Caco-2 (cell line): ENCODE results near the gene ERGIC1. TPM values are rescaled to one million over a fixed set of nuclear protein-coding genes. Genes with fewer than 3 reads are reported as not detected.
A peak's percentile ranks its signal among the peaks of the same experiment; 100 is the strongest.

ENCODE experiments used
- BruUV-seq: library from RNA; stranded (reverse); fragments of 400-500 nt; replicated peaks from 2 replicates; lab custom pipeline; 2021; lab: Mats Ljungman, UMichigan
- CTCF ChIA-PET: fragments of 300-600 bp; sonication (Branson Sonifier 250); formaldehyde crosslinking; loops from one replicate; lab custom pipeline; 2022; ENCODE audit warnings: antibody characterized with exemption; lab: Charles Lee
- POLR2A ChIA-PET: fragments of 300-600 bp; sonication (Branson Sonifier 250); formaldehyde crosslinking; loops from one replicate; lab custom pipeline; 2022; ENCODE audit warnings: antibody characterized with exemption; lab: Charles Lee
- DNase-seq, 2 experiments: peaks; one replicate each; pipeline versions ENCODE4 v3.0.0 to v3.0.0-alpha.2; 2020 to 2022
- H3K27me3 ChIP-seq: replicated peaks from 2 replicates; pipeline ENCODE4 v1.6.0; 2011; ENCODE audit warnings: low read length; ENCODE audit not compliant: control insufficient read depth, insufficient read depth
- H3K36me3 ChIP-seq: 2 replicates; pipeline ENCODE4 v1.5.1; 2011; ENCODE audit warnings: low read length; ENCODE audit not compliant: control insufficient read depth, insufficient read depth
- H3K4me1 ChIP-seq: fragments of 250-450 bp; sonication (Bioruptor Pico); 2 replicates; pipeline ENCODE4 v1.5.1; 2020; ENCODE audit warnings: mild to moderate bottlenecking
- H3K4me3 ChIP-seq: 2 replicates; pipeline ENCODE4 v1.5.1; 2011; ENCODE audit warnings: low read depth, mild to moderate bottlenecking, control low read depth, low read length
- H3K9me3 ChIP-seq: fragments of 250-450 bp; sonication (Bioruptor Pico); 2 replicates; pipeline ENCODE4 v1.5.1; 2020; ENCODE audit warnings: mild to moderate bottlenecking, moderate library complexity
- H3K27ac Mint-ChIP-seq: one replicate; pipeline ENCODE4 v1.8.0; 2022; ENCODE audit warnings: mixed read lengths; ENCODE audit not compliant: unreplicated experiment
- H3K27me3 Mint-ChIP-seq: one replicate; pipeline ENCODE4 v1.8.0; 2022; ENCODE audit warnings: mixed read lengths; ENCODE audit not compliant: insufficient read depth, unreplicated experiment
- H3K36me3 Mint-ChIP-seq: one replicate; pipeline ENCODE4 v1.8.0; 2022; ENCODE audit warnings: mild to moderate bottlenecking, mixed read lengths; ENCODE audit not compliant: insufficient read depth, unreplicated experiment
- H3K4me1 Mint-ChIP-seq: one replicate; pipeline ENCODE4 v1.8.0; 2022; ENCODE audit warnings: low read depth, mixed read lengths; ENCODE audit not compliant: unreplicated experiment
- H3K4me3 Mint-ChIP-seq: one replicate; pipeline ENCODE4 v1.8.0; 2022; ENCODE audit warnings: mild to moderate bottlenecking, moderate library complexity, mixed read lengths; ENCODE audit not compliant: unreplicated experiment
- H3K9me3 Mint-ChIP-seq: one replicate; pipeline ENCODE4 v1.8.0; 2022; ENCODE audit warnings: mixed read lengths; ENCODE audit not compliant: unreplicated experiment
- CTCF ChIP-seq, 2 experiments: fragments of 200-600 bp in 1 of 2; IDR thresholded peaks; 1 replicate in 1 of 2; 2 replicates in 1 of 2; pipeline versions ENCODE4 v1.5.1 to v1.8.0; 2011 to 2022; ENCODE audit warnings: antibody characterized with exemption in 1 of 2, control low read depth in 1 of 2, inconsistent platforms in 1 of 2, low read depth in 1 of 2, low read length in 1 of 2, mild to moderate bottlenecking in 1 of 2, moderate library complexity in 1 of 2; ENCODE audit not compliant: insufficient read depth in 1 of 2, severe bottlenecking in 1 of 2, unreplicated experiment in 1 of 2
- intact Hi-C: fragments of 100-400 bp; cut with micrococcal nuclease; formaldehyde crosslinking; loops from one replicate; pipeline ENCODE4 v1.10.0; 2022; ENCODE audit not compliant: unreplicated experiment
- total RNA-seq: library from RNA; stranded (reverse); gene quantifications from 2 replicates; pipeline ENCODE4 v1.2.3, GENCODE V29; 2022

ERGIC1 gene
- total RNA-seq, 1 experiment from 2014 or later: 161 TPM

DNA sequence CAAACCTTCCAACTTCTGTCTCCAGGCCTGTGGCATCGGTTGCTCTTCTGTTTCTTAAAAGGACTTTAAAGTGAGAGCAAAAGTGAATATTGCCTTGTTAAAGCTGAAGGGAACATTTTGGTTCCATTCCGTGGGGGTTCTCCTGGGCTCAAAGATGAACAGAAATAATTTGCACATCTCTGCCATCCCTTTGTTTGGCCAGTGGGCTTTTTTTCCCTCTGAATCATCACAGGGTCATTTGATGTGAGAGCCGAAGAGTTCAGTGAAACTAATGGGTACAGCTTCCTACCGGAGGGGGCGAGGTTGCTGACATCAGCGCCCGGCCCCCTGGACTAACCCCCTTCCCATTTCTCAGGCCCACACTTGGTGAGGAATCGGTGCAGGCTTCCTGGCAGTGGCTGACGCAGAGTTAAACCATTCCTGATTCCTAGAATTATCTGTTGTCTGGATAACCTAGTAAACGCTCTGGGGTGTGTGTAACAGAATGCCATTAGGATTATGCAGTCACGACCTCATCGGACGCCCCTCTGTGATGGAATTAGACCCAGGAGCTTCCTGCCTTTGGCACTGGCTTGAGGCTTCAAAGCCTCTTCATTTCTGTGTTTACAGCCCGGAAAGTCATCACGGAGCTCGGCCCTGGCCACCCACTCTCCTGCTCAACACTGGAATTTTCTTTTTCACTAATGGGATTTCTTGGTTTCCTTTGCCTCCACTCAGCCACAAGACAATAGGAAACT lies 63.6 kb downstream of the ERGIC1 start:
- DNase-seq: no peak
- peak overlapping the region; percentile 79 for H3K27ac Mint-ChIP-seq

GRCh38 chr5:172898218-172898842 lies 64.3 kb downstream of the ERGIC1 start:
- Histone ChIP-seq H3K9me3 (no peaks in the 10 kb centered on the region), H3K4me1 (peaks cover 45% of the 10 kb centered on the region), H3K27me3 (no peaks in the 10 kb centered on the region), H3K36me3 (peaks cover 2% of the 10 kb centered on the region), H3K4me3 (no peak overlapping the region)
- intact Hi-C loops: no loop called here
- no peak for TF ChIP-seq CTCF (IDR thresholded peaks at IDR 0.05; ENCODE audit: insufficient read depth in 1 of 2, low read depth in 1 of 2, low read length in 1 of 2, severe bottlenecking in 1 of 2, unreplicated experiment in 1 of 2)
- ChIA-PET CTCF (no interaction called here), POLR2A (interaction anchor here (0.9 kb wide), 1 partner anchor 123 kb away, joined by 6 read pairs; no protein-coding TSS in a partner anchor)
- Mint-ChIP-seq H3K27me3 (no peaks in the 10 kb centered on the region), H3K27ac (peak overlapping the region; percentile 79), H3K36me3 (peaks cover 62% of the 10 kb centered on the region), H3K4me1 (peaks cover 34% of the 10 kb centered on the region), H3K4me3 (no peak overlapping the region), H3K9me3 (no peaks in the 10 kb centered on the region)
- no peak for DNase-seq
- BruUV-seq: TSS peak; percentile 10

More for the DNA sequence above, 63.6 kb downstream of the ERGIC1 start:
- no peaks in the 10 kb centered on the region for H3K9me3 Mint-ChIP-seq
- no TSS peak for BruUV-seq
- H3K36me3 ChIP-seq: peaks cover 2% of the 10 kb centered on the region
- no peak overlapping the region for H3K4me3 ChIP-seq
- peaks cover 40% of the 10 kb centered on the region for H3K4me1 ChIP-seq
- H3K4me1 Mint-ChIP-seq: peaks cover 27% of the 10 kb centered on the region
- intact Hi-C loops: no loop called here
- H3K4me3 Mint-ChIP-seq: no peak overlapping the region
- H3K9me3 ChIP-seq: no peaks in the 10 kb centered on the region
- peaks cover 57% of the 10 kb centered on the region for H3K36me3 Mint-ChIP-seq
- no peak for TF ChIP-seq CTCF (IDR thresholded peaks at IDR 0.05; ENCODE audit: insufficient read depth in 1 of 2, low read depth in 1 of 2, low read length in 1 of 2, severe bottlenecking in 1 of 2, unreplicated experiment in 1 of 2)
- no peaks in the 10 kb centered on the region for H3K27me3 Mint-ChIP-seq
- no peaks in the 10 kb centered on the region for H3K27me3 ChIP-seq
- POLR2A ChIA-PET: no interaction called here
- CTCF ChIA-PET: no interaction called here

DNA sequence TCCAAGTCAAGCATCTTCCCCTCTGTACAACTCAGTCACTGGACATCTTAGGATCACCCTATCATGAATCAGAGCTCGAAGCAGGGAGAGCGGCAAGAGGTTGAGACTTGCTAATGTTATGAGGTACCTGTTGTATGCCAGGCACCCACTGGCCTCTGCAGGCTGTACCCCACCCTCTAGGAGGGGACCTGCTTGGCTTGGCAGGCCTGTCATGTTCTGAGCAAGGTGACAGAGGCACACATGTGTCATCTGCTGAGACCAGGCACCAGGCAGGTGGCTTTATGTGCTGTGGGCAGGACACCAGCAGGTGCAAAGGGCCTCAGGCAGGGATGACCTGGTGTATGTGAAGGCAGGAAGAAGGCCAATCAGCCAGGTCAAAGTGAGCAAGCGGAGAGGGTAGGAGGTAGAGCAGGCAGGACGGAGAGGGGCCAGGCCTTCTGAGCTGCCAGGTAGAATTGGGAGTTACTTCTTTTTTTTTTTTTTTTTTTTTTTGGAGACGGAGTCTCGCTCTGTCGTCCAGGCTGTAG lies 64.9 kb downstream of the ERGIC1 start:
- Histone ChIP-seq H3K9me3 (no peaks in the 10 kb centered on the region), H3K4me3 (no peak overlapping the region), H3K36me3 (peaks cover 2% of the 10 kb centered on the region), H3K4me1 (peaks cover 50% of the 10 kb centered on the region), H3K27me3 (no peaks in the 10 kb centered on the region)
- Mint-ChIP-seq H3K27ac (peak overlapping the region; percentile 91), H3K36me3 (peaks cover 67% of the 10 kb centered on the region), H3K27me3 (no peaks in the 10 kb centered on the region), H3K4me1 (peaks cover 39% of the 10 kb centered on the region), H3K9me3 (no peaks in the 10 kb centered on the region), H3K4me3 (no peak overlapping the region)
- no TSS peak for BruUV-seq
- intact Hi-C loops: no loop called here
- ChIA-PET POLR2A (interaction anchor here (0.9 to 1.0 kb wide), 2 partner anchors 123 to 128 kb away, joined by 5 to 6 read pairs; partner anchors contain the start of gene DUSP1), CTCF (no interaction called here)
- DNase-seq: no peak
- TF ChIP-seq CTCF (IDR thresholded peaks at IDR 0.05; ENCODE audit: insufficient read depth in 1 of 2, low read depth in 1 of 2, low read length in 1 of 2, severe bottlenecking in 1 of 2, unreplicated experiment in 1 of 2): no peak
